GM12878 (cell line): ENCODE data around the gene CLEC1A.

ENCODE experiments used
- CBFB ChIP-seq: IDR thresholded peaks from 2 replicates; pipeline ENCODE4 v1.6.1; 2016; ENCODE audit warnings: antibody characterized with exemption, low read depth
- CTCF ChIP-seq, 3 experiments: IDR thresholded peaks in 2 of 3; conservative IDR thresholded peaks in 1 of 3; 2 replicates each; pipeline ENCODE4 v1.5.1; 2011; ENCODE audit warnings: low read depth in 3 of 3, low read length in 3 of 3, mild to moderate bottlenecking in 3 of 3, control low read depth in 2 of 3, moderate library complexity in 2 of 3, inconsistent platforms in 1 of 3, mixed read lengths in 1 of 3; ENCODE audit not compliant: control insufficient read depth in 2 of 3, insufficient read depth in 1 of 3; ENCODE audit errors: extremely low read depth in 1 of 3
- EP300 ChIP-seq, 2 experiments: fragments of 150-350 bp in 1 of 2; IDR thresholded peaks; 2 replicates each; pipeline ENCODE4 v1.6.1; 2011 to 2012; ENCODE audit warnings: low read depth in 2 of 2, low read length in 2 of 2, borderline replicate concordance in 1 of 2, improper control_type of control experiment in 1 of 2, inconsistent platforms in 1 of 2; ENCODE audit not compliant: control insufficient read depth in 1 of 2
- MTA2 ChIP-seq: fragments of 450-650 bp; IDR thresholded peaks from 2 replicates; pipeline ENCODE4 v1.6.1; 2016; ENCODE audit warnings: low read depth, mild to moderate bottlenecking, moderate library complexity
- POLR2A ChIP-seq: IDR thresholded peaks from 2 replicates; pipeline ENCODE4 v1.6.1; 2011; ENCODE audit warnings: low read depth, mild to moderate bottlenecking, low read length
- POLR2AphosphoS5 ChIP-seq: IDR thresholded peaks from 2 replicates; pipeline ENCODE4 v1.6.1; 2011; ENCODE audit warnings: mild to moderate bottlenecking, low read length, inconsistent platforms
- TAF1 ChIP-seq: IDR thresholded peaks from 2 replicates; pipeline ENCODE4 v1.6.1; 2011; ENCODE audit warnings: mild to moderate bottlenecking, low read depth, low read length, borderline replicate concordance
- TF ChIP-seq, protein P1 (sequence below): IDR thresholded peaks from 2 replicates; pipeline ENCODE4 v1.6.1; 2012; ENCODE audit warnings: mild to moderate bottlenecking, low read depth, low read length
- TF ChIP-seq, protein P2 (sequence below): IDR thresholded peaks from 2 replicates; pipeline ENCODE4 v1.6.1; 2012; ENCODE audit warnings: low read length, inconsistent platforms

DNA sequence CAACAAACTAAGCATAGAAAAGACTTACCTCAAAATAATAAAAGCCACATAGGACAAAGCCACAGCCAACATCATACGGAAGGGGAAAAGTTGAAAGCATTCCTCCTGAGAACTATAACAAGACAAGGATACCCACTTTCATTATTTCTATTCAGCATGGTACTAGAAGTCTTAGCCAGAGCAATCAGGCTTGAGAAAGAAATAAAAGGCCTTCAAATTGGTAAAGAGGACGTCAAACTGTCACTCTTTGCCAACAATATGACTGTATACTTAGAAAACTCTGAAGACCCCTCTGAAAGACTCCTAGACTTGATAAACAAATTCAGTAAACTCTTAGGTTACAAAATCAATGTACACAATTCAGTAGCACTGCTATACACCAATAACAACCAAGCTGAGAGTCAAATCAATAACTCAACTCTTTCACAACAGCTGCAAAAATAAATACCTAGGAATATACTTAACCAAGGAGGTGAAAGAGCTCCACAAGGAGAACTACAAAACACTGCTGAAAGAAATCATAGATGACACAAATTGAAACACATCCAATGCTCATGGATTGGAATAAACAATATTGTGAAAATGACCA lies 11.6 kb upstream of the CLEC1A start:
- TF ChIP-seq POLR2A = no peak
- no peak for TF ChIP-seq POLR2AphosphoS5
- TF ChIP-seq, protein P1, sequence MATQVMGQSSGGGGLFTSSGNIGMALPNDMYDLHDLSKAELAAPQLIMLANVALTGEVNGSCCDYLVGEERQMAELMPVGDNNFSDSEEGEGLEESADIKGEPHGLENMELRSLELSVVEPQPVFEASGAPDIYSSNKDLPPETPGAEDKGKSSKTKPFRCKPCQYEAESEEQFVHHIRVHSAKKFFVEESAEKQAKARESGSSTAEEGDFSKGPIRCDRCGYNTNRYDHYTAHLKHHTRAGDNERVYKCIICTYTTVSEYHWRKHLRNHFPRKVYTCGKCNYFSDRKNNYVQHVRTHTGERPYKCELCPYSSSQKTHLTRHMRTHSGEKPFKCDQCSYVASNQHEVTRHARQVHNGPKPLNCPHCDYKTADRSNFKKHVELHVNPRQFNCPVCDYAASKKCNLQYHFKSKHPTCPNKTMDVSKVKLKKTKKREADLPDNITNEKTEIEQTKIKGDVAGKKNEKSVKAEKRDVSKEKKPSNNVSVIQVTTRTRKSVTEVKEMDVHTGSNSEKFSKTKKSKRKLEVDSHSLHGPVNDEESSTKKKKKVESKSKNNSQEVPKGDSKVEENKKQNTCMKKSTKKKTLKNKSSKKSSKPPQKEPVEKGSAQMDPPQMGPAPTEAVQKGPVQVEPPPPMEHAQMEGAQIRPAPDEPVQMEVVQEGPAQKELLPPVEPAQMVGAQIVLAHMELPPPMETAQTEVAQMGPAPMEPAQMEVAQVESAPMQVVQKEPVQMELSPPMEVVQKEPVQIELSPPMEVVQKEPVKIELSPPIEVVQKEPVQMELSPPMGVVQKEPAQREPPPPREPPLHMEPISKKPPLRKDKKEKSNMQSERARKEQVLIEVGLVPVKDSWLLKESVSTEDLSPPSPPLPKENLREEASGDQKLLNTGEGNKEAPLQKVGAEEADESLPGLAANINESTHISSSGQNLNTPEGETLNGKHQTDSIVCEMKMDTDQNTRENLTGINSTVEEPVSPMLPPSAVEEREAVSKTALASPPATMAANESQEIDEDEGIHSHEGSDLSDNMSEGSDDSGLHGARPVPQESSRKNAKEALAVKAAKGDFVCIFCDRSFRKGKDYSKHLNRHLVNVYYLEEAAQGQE = no peak
- TF ChIP-seq, protein P2, sequence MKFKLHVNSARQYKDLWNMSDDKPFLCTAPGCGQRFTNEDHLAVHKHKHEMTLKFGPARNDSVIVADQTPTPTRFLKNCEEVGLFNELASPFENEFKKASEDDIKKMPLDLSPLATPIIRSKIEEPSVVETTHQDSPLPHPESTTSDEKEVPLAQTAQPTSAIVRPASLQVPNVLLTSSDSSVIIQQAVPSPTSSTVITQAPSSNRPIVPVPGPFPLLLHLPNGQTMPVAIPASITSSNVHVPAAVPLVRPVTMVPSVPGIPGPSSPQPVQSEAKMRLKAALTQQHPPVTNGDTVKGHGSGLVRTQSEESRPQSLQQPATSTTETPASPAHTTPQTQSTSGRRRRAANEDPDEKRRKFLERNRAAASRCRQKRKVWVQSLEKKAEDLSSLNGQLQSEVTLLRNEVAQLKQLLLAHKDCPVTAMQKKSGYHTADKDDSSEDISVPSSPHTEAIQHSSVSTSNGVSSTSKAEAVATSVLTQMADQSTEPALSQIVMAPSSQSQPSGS = no peak
- no peak for TF ChIP-seq TAF1
- no peak for TF ChIP-seq CBFB
- no peak for TF ChIP-seq EP300 (IDR thresholded peaks at IDR 0.05; ENCODE audit: borderline replicate concordance in 1 of 2, control insufficient read depth in 1 of 2, low read depth in 2 of 2, low read length in 2 of 2)
- no peak for TF ChIP-seq MTA2
- no peak for TF ChIP-seq CTCF (IDR thresholded peaks at IDR 0.05 in 2 of 3, conservative IDR thresholded peaks at IDR 0.05 in 1 of 3; ENCODE audit: control insufficient read depth in 2 of 3, extremely low read depth in 1 of 3, insufficient read depth in 1 of 3, low read depth in 3 of 3, low read length in 3 of 3)
